SK-N-SH (cell line): ENCODE data around the gene IFNA8. TPM values are rescaled to one million over a fixed set of nuclear protein-coding genes. Genes with fewer than 3 reads are reported as not detected.
A peak's percentile ranks its signal among the peaks of the same experiment; 100 is the strongest.

Experiments
- CTCF ChIA-PET: fragments of 300-600, 350-600 bp; formaldehyde crosslinking; extraction: SDS; loops from one replicate; lab custom pipeline; 2021; lab: Yijun Ruan, JAX
- POLR2A ChIA-PET: fragments of 350-600 bp; sonication (Branson Sonifier 250); formaldehyde crosslinking; extraction: SDS; loops from one replicate; lab custom pipeline; 2020; ENCODE audit warnings: antibody characterized with exemption, inconsistent platforms; lab: Yijun Ruan, JAX
- DNase-seq: peaks from one replicate; pipeline ENCODE4 v3.0.0; 2012
- H2AFZ ChIP-seq: fragments of 200-600 bp; sonication (generic); 2 replicates; pipeline ENCODE4 v1.8.1; 2016; ENCODE audit warnings: antibody characterized with exemption, mild to moderate bottlenecking, low read depth
- H3F3A ChIP-seq: fragments of 200-600 bp; sonication (generic); replicated peaks from 2 replicates; pipeline ENCODE3; 2016; ENCODE audit warnings: antibody characterized with exemption, mild to moderate bottlenecking; ENCODE audit not compliant: insufficient read depth
- H3K27ac ChIP-seq, 2 experiments: fragments of 200-500 bp in 1 of 2; fragments of 200-600 bp in 1 of 2; sonication (Bioruptor generic) in 1 of 2; sonication (generic), shearing (Covaris generic) in 1 of 2; 2 replicates each; pipeline versions ENCODE4 v1.5.1 to v1.6.1; 2014 to 2016; ENCODE audit warnings: low read depth in 2 of 2, inconsistent platforms in 1 of 2, low read length in 1 of 2, mild to moderate bottlenecking in 1 of 2, mixed read lengths in 1 of 2
- H3K27me3 ChIP-seq: fragments of 200-600 bp; sonication (generic), shearing (Covaris generic); 2 replicates; pipeline ENCODE4 v1.6.1; 2016; ENCODE audit warnings: mixed run types; ENCODE audit not compliant: insufficient read depth
- H3K36me3 ChIP-seq, 2 experiments: fragments of 200-500 bp in 1 of 2; fragments of 200-600 bp in 1 of 2; sonication (Bioruptor generic) in 1 of 2; sonication (generic) in 1 of 2; replicated peaks in 1 of 2; 2 replicates each; pipeline versions ENCODE3 to v1.5.1; 2014 to 2016; ENCODE audit warnings: low read length in 1 of 2, mild to moderate bottlenecking in 1 of 2; ENCODE audit not compliant: insufficient read depth in 2 of 2, control insufficient read depth in 1 of 2
- H3K4me1 ChIP-seq, 2 experiments: fragments of 200-500 bp in 1 of 2; fragments of 200-600 bp in 1 of 2; sonication (Bioruptor generic) in 1 of 2; sonication (generic), shearing (Covaris generic) in 1 of 2; 2 replicates each; pipeline versions ENCODE4 v1.5.1 to v1.6.1; 2014 to 2016; ENCODE audit warnings: low read depth in 1 of 2, low read length in 1 of 2, mixed run types in 1 of 2; ENCODE audit not compliant: insufficient read depth in 2 of 2, control insufficient read depth in 1 of 2
- H3K4me2 ChIP-seq: fragments of 200-600 bp; sonication (generic), shearing (Covaris generic); 2 replicates; pipeline ENCODE4 v1.6.1; 2017; ENCODE audit warnings: mixed run types
- H3K4me3 ChIP-seq, 2 experiments: fragments of 200-500 bp in 1 of 2; fragments of 200-600 bp in 1 of 2; sonication (Bioruptor generic) in 1 of 2; sonication (generic), shearing (Covaris generic) in 1 of 2; 2 replicates each; pipeline versions ENCODE4 v1.5.1 to v1.8.1; 2014 to 2016; ENCODE audit warnings: low read depth in 2 of 2, inconsistent platforms in 1 of 2, low read length in 1 of 2, mild to moderate bottlenecking in 1 of 2, mixed read lengths in 1 of 2, moderate library complexity in 1 of 2
- H3K79me2 ChIP-seq: fragments of 200-600 bp; sonication (generic); 2 replicates; pipeline ENCODE4 v1.8.1; 2017; ENCODE audit warnings: mild to moderate bottlenecking; ENCODE audit not compliant: insufficient read depth
- H3K9ac ChIP-seq: fragments of 200-600 bp; sonication (generic); 2 replicates; pipeline ENCODE4 v1.6.1; 2017; ENCODE audit warnings: mixed run types
- H3K9me2 ChIP-seq: fragments of 200-600 bp; sonication (generic); 2 replicates; pipeline ENCODE4 v1.6.1; 2017; ENCODE audit warnings: mixed run types
- H3K9me3 ChIP-seq: fragments of 200-600 bp; sonication (generic); 2 replicates; pipeline ENCODE4 v1.6.1; 2017; ENCODE audit warnings: mixed run types, mild to moderate bottlenecking, moderate library complexity
- H4K20me1 ChIP-seq: fragments of 200-600 bp; sonication (generic); 2 replicates; pipeline ENCODE4 v1.6.1; 2017; ENCODE audit warnings: mild to moderate bottlenecking, mixed run types; ENCODE audit not compliant: insufficient read depth
- CHD2 ChIP-seq: fragments of 150-350 bp; IDR thresholded peaks from 2 replicates; pipeline ENCODE4 v1.6.1; 2018; ENCODE audit warnings: low read length; ENCODE audit not compliant: partially characterized antibody
- CTCF ChIP-seq: fragments of 200-600 bp; sonication (generic); IDR thresholded peaks from 2 replicates; pipeline ENCODE4 v1.6.1; 2017; ENCODE audit warnings: antibody characterized with exemption, mild to moderate bottlenecking, moderate library complexity
- EP300 ChIP-seq, 2 experiments: IDR thresholded peaks; 2 replicates each; pipeline versions ENCODE4 v1.4.0 to v1.6.1; 2012; ENCODE audit warnings: borderline replicate concordance in 1 of 2, low read depth in 1 of 2, low read length in 1 of 2
- EZH2phosphoT487 ChIP-seq: fragments of 200-600 bp; sonication (generic); IDR thresholded peaks from 2 replicates; pipeline ENCODE4 v1.6.1; 2017; ENCODE audit warnings: low read depth, mixed run types, mild to moderate bottlenecking, antibody characterized with exemption, moderate library complexity, borderline replicate concordance
- MXI1 ChIP-seq: IDR thresholded peaks from 2 replicates; pipeline ENCODE4 v1.6.1; 2012; ENCODE audit warnings: mild to moderate bottlenecking, low read depth, low read length, improper control_type of control experiment
- NFIC ChIP-seq: IDR thresholded peaks from 2 replicates; pipeline ENCODE4 v1.4.0; 2012; ENCODE audit warnings: borderline replicate concordance
- NRF1 ChIP-seq: IDR thresholded peaks from 2 replicates; pipeline ENCODE4 v1.6.1; 2012; ENCODE audit warnings: low read depth, mild to moderate bottlenecking, low read length
- RAD21 ChIP-seq: IDR thresholded peaks from 2 replicates; pipeline ENCODE4 v1.6.1; 2012; ENCODE audit warnings: mild to moderate bottlenecking, low read length
- RCOR1 ChIP-seq: fragments of 150-350 bp; IDR thresholded peaks from 2 replicates; pipeline ENCODE4 v1.6.1; 2017; ENCODE audit warnings: antibody characterized with exemption, low read length
- REST ChIP-seq: IDR thresholded peaks from 2 replicates; pipeline ENCODE4 v1.6.1; 2012; ENCODE audit warnings: mild to moderate bottlenecking, low read depth, low read length, moderate library complexity
- SIN3A ChIP-seq: IDR thresholded peaks from 2 replicates; pipeline ENCODE4 v1.6.1; 2012; ENCODE audit warnings: low read depth, mild to moderate bottlenecking, low read length, moderate library complexity, borderline replicate concordance
- SMC3 ChIP-seq: IDR thresholded peaks from 2 replicates; pipeline ENCODE4 v1.6.1; 2012; ENCODE audit warnings: low read depth, low read length, improper control_type of control experiment
- WGBS: methylation state at CpG from one replicate; pipeline ENCODE4 v1.1.6; 2017; ENCODE audit warnings: low lambda C conversion rate; 5-methylcytosine and 5-hydroxymethylcytosine counted together
- polyA plus RNA-seq, 3 experiments: library from polyadenylated mRNA; depleted of rRNA; stranded (reverse); fragments of >200 nt; gene quantifications; 2 replicates each; pipeline ENCODE4 v1.2.3, GENCODE V29; 2012
- TF ChIP-seq, protein P1 (sequence below): IDR thresholded peaks from 2 replicates; pipeline ENCODE4; 2012

IFNA8 gene
- polyA plus RNA-seq, 1 of the 3 experiments (the other 2 are of a cell fraction) = not detected

- TF ChIP-seq CTCF (no peak), MXI1 (no peak), SIN3A (no peak), NRF1 (no peak)
Measured at GRCh38 chr9:21429191-21429590, 20.3 kb downstream of the IFNA8 start (continued).

DNA sequence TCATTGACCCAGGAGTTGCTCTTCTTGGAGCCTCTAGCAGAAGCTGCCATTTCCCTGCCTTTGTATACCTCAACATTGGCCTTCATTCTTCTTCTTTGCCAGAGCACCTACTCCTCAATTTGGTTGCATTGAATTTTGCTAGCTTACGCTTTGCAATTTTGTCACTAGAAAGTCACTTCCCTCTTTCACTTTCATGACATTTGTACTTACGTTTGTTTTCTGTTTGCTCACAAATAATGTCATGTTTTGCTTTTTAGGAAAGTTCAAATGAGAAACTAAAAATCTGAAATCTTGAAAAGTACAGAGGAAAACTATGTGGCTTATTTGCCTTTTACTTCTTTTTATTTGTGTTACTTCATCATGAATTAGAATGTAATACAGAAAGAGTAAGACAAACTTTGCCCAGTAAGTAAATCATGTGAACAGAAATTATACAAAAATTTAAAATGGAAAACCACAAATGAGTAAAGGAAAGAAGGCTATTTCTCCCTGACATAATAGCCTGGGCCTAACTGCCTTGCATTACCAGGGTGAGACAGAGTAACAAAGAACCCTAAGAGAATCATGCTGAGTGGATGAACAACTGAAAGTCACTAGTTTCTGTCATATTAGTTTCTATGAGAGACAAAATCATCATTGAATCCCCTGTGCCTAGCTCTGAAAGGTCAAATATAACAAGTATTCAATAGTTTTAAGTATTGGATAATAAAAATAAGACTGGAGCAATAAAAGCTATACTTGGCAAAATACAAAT lies 23.9 kb downstream of the IFNA8 start:
- Histone ChIP-seq H2AFZ (no peak overlapping the region), H3K4me2 (no peak overlapping the region), H3K27me3 (no peaks in the 10 kb centered on the region; the same call in 1 of the 2 replicates), H3K9me2 (no peaks in the 10 kb centered on the region), H3K9me3 (no peaks in the 10 kb centered on the region), H4K20me1 (no peaks in the 10 kb centered on the region), H3K27ac (no peak overlapping the region), H3F3A (no peaks in the 10 kb centered on the region), H3K9ac (no peak overlapping the region), H3K79me2 (no peaks in the 10 kb centered on the region), H3K4me3 (no peak overlapping the region), H3K36me3 (no peaks in the 10 kb centered on the region), H3K4me1 (no peaks in the 10 kb centered on the region)
- ChIA-PET CTCF (interaction anchor here (0.7 to 1.9 kb wide), 4 partner anchors 23 to 580 kb away, joined by 3 to 7 read pairs (median 5); no protein-coding TSS in a partner anchor), POLR2A (no interaction called here)
- WGBS = 11% methylated on average over 2 of the region's 2 CpGs
- TF ChIP-seq EZH2phosphoT487 (peak; percentile 51; the same call in 1 of the 2 replicates), EP300 (IDR thresholded peaks at IDR 0.05; ENCODE audit: borderline replicate concordance in 1 of 2, low read depth in 1 of 2, low read length in 1 of 2) (no peak)
- no peak for DNase-seq

DNA sequence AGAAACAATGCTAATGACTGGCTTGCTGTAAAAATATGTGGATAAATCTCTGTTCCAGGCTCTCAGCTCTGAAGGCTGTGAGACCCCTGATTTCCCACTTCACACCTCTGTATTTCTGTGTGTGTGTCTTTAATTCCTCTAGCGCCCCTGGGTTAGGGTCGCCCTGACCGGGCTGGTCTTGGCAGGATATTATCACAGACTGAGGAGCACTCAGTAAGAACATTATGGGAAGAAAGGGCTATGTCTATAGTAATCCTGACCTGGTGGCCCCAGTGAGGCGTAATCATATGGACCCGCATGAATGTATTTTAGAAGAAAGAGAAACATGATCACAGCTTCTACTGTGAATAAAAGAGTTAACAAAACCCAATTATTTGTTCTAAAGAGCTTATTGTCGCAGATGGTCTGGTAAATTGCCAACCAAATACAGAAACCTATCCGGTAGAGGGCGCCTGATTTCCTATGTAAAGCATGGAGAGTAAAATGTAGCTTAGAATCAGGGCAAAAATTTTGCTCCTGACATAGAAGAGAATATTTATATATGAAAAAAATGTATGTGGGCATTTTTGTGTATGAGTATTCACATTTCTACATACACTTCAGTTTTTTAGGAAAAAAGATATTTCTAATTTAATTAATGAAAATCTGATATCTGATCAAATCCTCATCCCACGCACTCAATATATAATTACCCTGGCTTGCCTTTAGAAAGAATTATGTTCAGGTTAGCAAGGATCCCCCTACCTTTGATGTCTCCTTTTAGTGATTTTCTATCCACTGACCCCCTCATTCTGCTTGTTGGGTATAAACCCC lies 25.5 kb downstream of the IFNA8 start:
- 4% methylated on average over 9 of the region's 9 CpGs for WGBS
- no peaks in the 10 kb centered on the region for H3K9me2 ChIP-seq
- H3K27ac ChIP-seq = no peak overlapping the region
- DNase-seq = peak; percentile 16
- H3K9me3 ChIP-seq = no peaks in the 10 kb centered on the region
- H3K4me2 ChIP-seq = no peak overlapping the region
- H3K79me2 ChIP-seq = no peaks in the 10 kb centered on the region
- no peaks in the 10 kb centered on the region; the same call in 1 of the 2 replicates for H3K27me3 ChIP-seq
- H3F3A ChIP-seq = no peaks in the 10 kb centered on the region
- no peaks in the 10 kb centered on the region for H3K36me3 ChIP-seq
- ChIA-PET POLR2A (no interaction called here), CTCF (interaction anchor here (0.7 to 2.3 kb wide), 31 partner anchors 9 to 685 kb away, joined by 3 to 18 read pairs (median 4); partner anchors contain the start of genes IFNA8 and KLHL9)
- H3K4me3 ChIP-seq = no peak overlapping the region
- no peak overlapping the region for H2AFZ ChIP-seq
- no peaks in the 10 kb centered on the region for H4K20me1 ChIP-seq
- no peak overlapping the region for H3K9ac ChIP-seq
- H3K4me1 ChIP-seq = no peaks in the 10 kb centered on the region
- TF ChIP-seq, protein P1, sequence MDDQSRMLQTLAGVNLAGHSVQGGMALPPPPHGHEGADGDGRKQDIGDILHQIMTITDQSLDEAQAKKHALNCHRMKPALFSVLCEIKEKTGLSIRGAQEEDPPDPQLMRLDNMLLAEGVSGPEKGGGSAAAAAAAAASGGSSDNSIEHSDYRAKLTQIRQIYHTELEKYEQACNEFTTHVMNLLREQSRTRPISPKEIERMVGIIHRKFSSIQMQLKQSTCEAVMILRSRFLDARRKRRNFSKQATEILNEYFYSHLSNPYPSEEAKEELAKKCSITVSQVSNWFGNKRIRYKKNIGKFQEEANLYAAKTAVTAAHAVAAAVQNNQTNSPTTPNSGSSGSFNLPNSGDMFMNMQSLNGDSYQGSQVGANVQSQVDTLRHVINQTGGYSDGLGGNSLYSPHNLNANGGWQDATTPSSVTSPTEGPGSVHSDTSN = no peak
- TF ChIP-seq SMC3 (peak; percentile 26), EZH2phosphoT487 (no peak), NFIC (peak; percentile 30; the same call in 1 of the 2 replicates), REST (no peak), RCOR1 (no peak), RAD21 (peak; percentile 36; the same call in 1 of the 2 replicates), CHD2 (no peak)
